B cell (primary cell): ENCODE data around the gene MAP7. TPM values are rescaled to one million over a fixed set of nuclear protein-coding genes. Genes with fewer than 3 reads are reported as not detected.
"Not testable (repeated sequence)": the region's sequence is repeated elsewhere in the genome, so short reads cannot be mapped to it uniquely, and the experiment has no call there.

ENCODE experiments used
- ATAC-seq: fragments of 200-7000 bp; cut with Tn5 transposase; one replicate; pipeline ENCODE4 v1.10.0; 2021; ENCODE audit warnings: low read depth, mild to moderate bottlenecking, moderate number of reproducible peaks, moderate library complexity
- CTCF ChIA-PET: fragments of 350-600 bp; sonication (Branson Sonifier 250); formaldehyde crosslinking; loops from one replicate; lab custom pipeline; 2021; ENCODE audit warnings: antibody characterized with exemption, inconsistent platforms; lab: Charles Lee
- POLR2A ChIA-PET: fragments of 350-600 bp; sonication (Branson Sonifier 250); formaldehyde crosslinking; loops from one replicate; lab custom pipeline; 2021; ENCODE audit warnings: antibody characterized with exemption; lab: Charles Lee
- DNase-seq: peaks from one replicate; pipeline ENCODE4 v3.0.0; 2013
- H2AFZ ChIP-seq: 2 replicates; pipeline ENCODE4 v1.6.1; 2012; ENCODE audit warnings: mild to moderate bottlenecking, low read depth, low read length; ENCODE audit not compliant: insufficient read depth, poor library complexity, severe bottlenecking
- H3K27ac ChIP-seq, 2 donors: 1 replicate in 1 of 2; 2 replicates in 1 of 2; pipeline ENCODE4 v1.5.1; 2012 to 2013; ENCODE audit warnings: low read length in 2 of 2, mild to moderate bottlenecking in 2 of 2, moderate library complexity in 1 of 2
- H3K27me3 ChIP-seq, 4 experiments: fragments of 200-600 bp in 1 of 4; sonication (generic) in 1 of 4; replicated peaks in 1 of 4; 1 replicate in 2 of 4; 2 replicates in 2 of 4; pipeline versions ENCODE4 v1.6.1 to v1.7.0; 2013 to 2016; ENCODE audit warnings: low read length in 3 of 4, mild to moderate bottlenecking in 2 of 4, mixed read lengths in 1 of 4, moderate library complexity in 1 of 4; ENCODE audit not compliant: insufficient read depth in 4 of 4, control insufficient read depth in 3 of 4; ENCODE audit errors: control extremely low read depth in 1 of 4
- H3K36me3 ChIP-seq, 2 experiments: replicated peaks in 1 of 2; 1 replicate in 1 of 2; 2 replicates in 1 of 2; pipeline versions ENCODE4 v1.6.1 to v1.7.1; 2013; ENCODE audit warnings: low read length in 1 of 2; ENCODE audit not compliant: insufficient read depth in 2 of 2, control insufficient read depth in 1 of 2; ENCODE audit errors: control extremely low read depth in 1 of 2, extremely low read depth in 1 of 2
- H3K4me1 ChIP-seq, 2 donors: fragments of 200-600 bp in 1 of 2; sonication (generic) in 1 of 2; 1 replicate in 1 of 2; 2 replicates in 1 of 2; pipeline versions ENCODE4 v1.5.1 to v1.6.1; 2013 to 2017; ENCODE audit warnings: low read length in 2 of 2; ENCODE audit not compliant: control insufficient read depth in 2 of 2, insufficient read depth in 2 of 2
- H3K4me2 ChIP-seq: replicated peaks from 2 replicates; pipeline ENCODE3; 2012; ENCODE audit warnings: mild to moderate bottlenecking, low read depth, low read length; ENCODE audit not compliant: poor library complexity, severe bottlenecking
- H3K4me3 ChIP-seq, 5 experiments: fragments of 200-600 bp in 1 of 5; sonication (generic) in 1 of 5; 1 replicate in 3 of 5; 2 replicates in 2 of 5; pipeline versions ENCODE4 v1.5.1 to v1.7.0; 2011 to 2016; ENCODE audit warnings: low read length in 4 of 5, mild to moderate bottlenecking in 4 of 5, low read depth in 2 of 5, control low read depth in 1 of 5, moderate library complexity in 1 of 5; ENCODE audit not compliant: insufficient read depth in 1 of 5; ENCODE audit errors: control extremely low read depth in 1 of 5, extremely low read depth in 1 of 5
- H3K79me2 ChIP-seq: fragments of 200-600 bp; sonication (generic); one replicate; pipeline ENCODE4 v1.6.0; 2016; ENCODE audit warnings: low read length; ENCODE audit not compliant: control insufficient read depth, insufficient read depth
- H3K9ac ChIP-seq: fragments of 200-600 bp; sonication (generic); 2 replicates; pipeline ENCODE4 v1.6.1; 2017; ENCODE audit warnings: mild to moderate bottlenecking, low read length, moderate library complexity
- H3K9me3 ChIP-seq, 3 donors: one replicate each; pipeline versions ENCODE4 v1.6.1 to v1.7.1; 2013; ENCODE audit warnings: low read length in 2 of 3; ENCODE audit not compliant: control insufficient read depth in 2 of 3, insufficient read depth in 1 of 3; ENCODE audit errors: control extremely low read depth in 1 of 3
- H4K20me1 ChIP-seq: 2 replicates; pipeline ENCODE4 v1.6.0; 2012; ENCODE audit warnings: mild to moderate bottlenecking, low read length; ENCODE audit not compliant: insufficient read depth, control insufficient read depth, poor library complexity, severe bottlenecking
- H3K27ac Mint-ChIP-seq: one replicate; pipeline ENCODE4 v1.8.0; 2021; ENCODE audit warnings: mixed read lengths
- H3K27me3 Mint-ChIP-seq: one replicate; pipeline ENCODE4 v1.8.0; 2021; ENCODE audit warnings: mixed read lengths
- H3K4me1 Mint-ChIP-seq: one replicate; pipeline ENCODE4 v1.8.0; 2021; ENCODE audit warnings: mixed read lengths
- H3K4me3 Mint-ChIP-seq: one replicate; pipeline ENCODE4 v1.8.0; 2021; ENCODE audit warnings: mixed read lengths
- H3K9me3 Mint-ChIP-seq: one replicate; pipeline ENCODE4 v1.8.0; 2022; ENCODE audit warnings: mixed read lengths; ENCODE audit not compliant: insufficient read depth
- CTCF ChIP-seq: fragments of 200-600 bp; IDR thresholded peaks from one replicate; pipeline ENCODE4 v1.8.0; 2022; ENCODE audit warnings: antibody characterized with exemption, mild to moderate bottlenecking
- EZH2 ChIP-seq: IDR thresholded peaks from 2 replicates; pipeline ENCODE4 v1.6.1; 2012; ENCODE audit warnings: borderline replicate concordance, low read depth, mild to moderate bottlenecking, moderate library complexity, low read length; ENCODE audit not compliant: insufficient read depth, poor library complexity, severe bottlenecking
- WGBS: methylation state at CpG from one replicate; pipeline ENCODE4 v1.1.5; 2013; ENCODE audit warnings: missing lambda C conversion rate; ENCODE audit not compliant: insufficient coverage; 5-methylcytosine and 5-hydroxymethylcytosine counted together
- intact Hi-C: fragments of 100-400 bp; cut with micrococcal nuclease; formaldehyde crosslinking; loops from one replicate; pipeline ENCODE4 v1.10.0; 2022
- polyA plus RNA-seq: library from polyadenylated mRNA; depleted of rRNA; stranded (reverse); fragments of >200 nt; gene quantifications from 2 replicates; pipeline ENCODE4 v1.2.3, GENCODE V29; 2012
- total RNA-seq, 2 donors: library from RNA; stranded (reverse); fragments of 120-200 nt in 1 of 2; gene quantifications; 1 replicate in 1 of 2; 2 replicates in 1 of 2; pipeline versions ENCODE4 v1.2.3 to v1.2.4, GENCODE V29; 2013 to 2022

Gene MAP7
- total and polyA plus RNA-seq, 2 donors (not counting 1 experiment from before 2014, with no cell fraction given), result 0.34 to 0.64 TPM

GRCh38 chr6:136437246-136437645 lies 113.0 kb downstream of the MAP7 start:
- CTCF ChIA-PET, result no interaction called here
- intact Hi-C loops, result no loop called here
- no peaks in the 10 kb centered on the region for H3K27me3 ChIP-seq
- TF ChIP-seq EZH2 (no peak), CTCF (no peak)
- no CpG with 5 or more reads among the region's 3 CpGs for WGBS
- no peaks in the 10 kb centered on the region for H3K9me3 ChIP-seq
- H3K4me3 ChIP-seq, result no peak overlapping the region
- no peak overlapping the region for H3K9ac ChIP-seq
- no peak overlapping the region for H2AFZ ChIP-seq
- ATAC-seq (no peak), DNase-seq (no peak)
- no peaks in the 10 kb centered on the region for H3K9me3 Mint-ChIP-seq
- no peaks in the 10 kb centered on the region for H4K20me1 ChIP-seq
- H3K36me3 ChIP-seq, result no peaks in the 10 kb centered on the region
- no peak overlapping the region for H3K4me2 ChIP-seq
- no peak overlapping the region for H3K27ac Mint-ChIP-seq
- no peaks in the 10 kb centered on the region for H3K4me1 ChIP-seq
- H3K4me1 Mint-ChIP-seq, result no peaks in the 10 kb centered on the region
- H3K27ac ChIP-seq, result no peak overlapping the region
- H3K79me2 ChIP-seq, result no peaks in the 10 kb centered on the region
- H3K27me3 Mint-ChIP-seq, result peaks cover 2% of the 10 kb centered on the region
- POLR2A ChIA-PET, result no interaction called here
- H3K4me3 Mint-ChIP-seq, result no peak overlapping the region

- no peaks in the 10 kb centered on the region for H3K36me3 ChIP-seq
- no peak overlapping the region for H3K9ac ChIP-seq
- H3K27me3 ChIP-seq, result no peaks in the 10 kb centered on the region
- ATAC-seq (no peak), DNase-seq (no peak)
- no peak overlapping the region for H3K4me2 ChIP-seq
- Mint-ChIP-seq H3K9me3 (no peaks in the 10 kb centered on the region), H3K4me1 (no peaks in the 10 kb centered on the region), H3K27me3 (peaks cover 9% of the 10 kb centered on the region), H3K27ac (no peak overlapping the region), H3K4me3 (no peak overlapping the region)
- H2AFZ ChIP-seq, result no peak overlapping the region
- WGBS, result no CpG with 5 or more reads among the region's 2 CpGs
- ChIA-PET POLR2A (no interaction called here), CTCF (no interaction called here)
- no peaks in the 10 kb centered on the region for H3K9me3 ChIP-seq
- no peaks in the 10 kb centered on the region for H3K4me1 ChIP-seq
- H3K27ac ChIP-seq, result no peak overlapping the region
- no peak for TF ChIP-seq CTCF
- TF ChIP-seq EZH2, result no peak
- no peaks in the 10 kb centered on the region for H4K20me1 ChIP-seq
- intact Hi-C loops, result no loop called here
- H3K79me2 ChIP-seq, result no peaks in the 10 kb centered on the region
- H3K4me3 ChIP-seq, result no peak overlapping the region
Observed at GRCh38 chr6:136435101-136435500, 115.1 kb downstream of the MAP7 start.

DNA sequence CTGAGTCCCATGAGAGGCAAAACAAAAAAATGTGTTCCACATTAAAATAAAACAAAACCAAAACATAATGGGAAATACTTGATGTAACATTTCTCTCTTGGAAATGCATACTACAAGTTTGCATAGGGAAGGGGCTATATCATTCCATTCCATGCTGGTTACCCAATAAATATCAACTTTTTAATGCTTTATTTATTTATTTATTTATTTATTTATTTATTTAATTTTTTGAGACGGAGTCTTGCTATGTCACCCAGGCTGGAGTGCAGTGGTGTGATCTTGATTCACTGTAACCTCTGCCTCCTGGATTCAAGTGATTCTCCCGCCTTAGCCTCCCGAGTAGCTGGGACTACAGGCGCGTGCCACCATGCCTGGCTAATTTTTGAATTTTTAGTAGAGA lies 118.9 kb downstream of the MAP7 start:
- ATAC-seq, H3K9me3 ChIP-seq, H3K4me2 ChIP-seq, H3K9me3 Mint-ChIP-seq, H3K79me2 ChIP-seq, intact Hi-C loops, CTCF ChIA-PET, H3K4me3 Mint-ChIP-seq, H3K27ac ChIP-seq, POLR2A ChIA-PET, H3K9ac ChIP-seq, H3K36me3 ChIP-seq, H3K27me3 ChIP-seq, DNase-seq, H3K4me3 ChIP-seq, H3K27ac Mint-ChIP-seq, H3K4me1 Mint-ChIP-seq, H2AFZ ChIP-seq, H4K20me1 ChIP-seq, H3K4me1 ChIP-seq: not testable (repeated sequence)
- WGBS, result no CpG with 5 or more reads among the region's 5 CpGs
- H3K27me3 Mint-ChIP-seq, result peaks cover 13% of the 10 kb centered on the region
